ENCODE results near the gene CCDC54. TPM values are rescaled to one million over a fixed set of nuclear protein-coding genes. Genes with fewer than 3 reads are reported as not detected.

The CCDC54 gene
- total RNA-seq, 1 donor from 2014 or later = not detected

Other genes starting within 250 kb of the CCDC54 start
- gene BBX, start 145.5 kb downstream of the CCDC54 start, total RNA-seq = 40.2 and 42.0 TPM in 2 replicates

Measured in T-helper 1 cell treated with Interleukin-12 subunit alpha and Interleukin-12 subunit beta and Interleukin-4 antibody, amounts not matched to agents 30 ng/mL and 1 ng/mL, for 36 hours (primary cell).